Stomach smooth muscle (tissue), 2 donors: ENCODE results near the gene GSC2.

Experiments used
- H3K27ac ChIP-seq: one replicate; pipeline ENCODE4 v1.7.0; 2013; ENCODE audit warnings: mild to moderate bottlenecking, low read length, inconsistent platforms
- H3K27me3 ChIP-seq, 2 donors: one replicate each; pipeline ENCODE4 v1.7.0; 2013; ENCODE audit warnings: low read length in 2 of 2; ENCODE audit not compliant: insufficient read depth in 2 of 2, control insufficient read depth in 1 of 2
- H3K36me3 ChIP-seq, 2 donors: one replicate each; pipeline ENCODE4 v1.7.0; 2013; ENCODE audit warnings: low read length in 2 of 2; ENCODE audit not compliant: control insufficient read depth in 2 of 2, insufficient read depth in 2 of 2
- H3K4me1 ChIP-seq: one replicate; pipeline ENCODE4 v1.7.0; 2013; ENCODE audit warnings: low read length; ENCODE audit not compliant: control insufficient read depth, insufficient read depth
- H3K4me3 ChIP-seq, 2 donors: one replicate each; pipeline ENCODE4 v1.7.0; 2013; ENCODE audit warnings: low read length in 2 of 2
- H3K9ac ChIP-seq, 2 donors: one replicate each; pipeline ENCODE4 v1.7.0; 2013; ENCODE audit warnings: low read length in 2 of 2, mild to moderate bottlenecking in 1 of 2
- H3K9me3 ChIP-seq, 2 donors: one replicate each; pipeline ENCODE4 v1.7.0; 2013; ENCODE audit warnings: low read length in 2 of 2; ENCODE audit not compliant: control insufficient read depth in 2 of 2
- donor health status: healthy.
- donor health status: Pancreatic carcinoma.

GSC2 gene

GRCh38 chr22:19176732-19177131 is 26.6 kb upstream of the GSC2 start:
- Histone ChIP-seq H3K27me3 (no peaks in the 10 kb centered on the region), H3K4me1 (peaks cover 47% of the 10 kb centered on the region), H3K27ac (no peak overlapping the region), H3K36me3 (no peaks in the 10 kb centered on the region), H3K9me3 (no peaks in the 10 kb centered on the region), H3K9ac (no peak overlapping the region), H3K4me3 (peak overlapping the region in 1 of 2 donors; percentile 78)

DNA sequence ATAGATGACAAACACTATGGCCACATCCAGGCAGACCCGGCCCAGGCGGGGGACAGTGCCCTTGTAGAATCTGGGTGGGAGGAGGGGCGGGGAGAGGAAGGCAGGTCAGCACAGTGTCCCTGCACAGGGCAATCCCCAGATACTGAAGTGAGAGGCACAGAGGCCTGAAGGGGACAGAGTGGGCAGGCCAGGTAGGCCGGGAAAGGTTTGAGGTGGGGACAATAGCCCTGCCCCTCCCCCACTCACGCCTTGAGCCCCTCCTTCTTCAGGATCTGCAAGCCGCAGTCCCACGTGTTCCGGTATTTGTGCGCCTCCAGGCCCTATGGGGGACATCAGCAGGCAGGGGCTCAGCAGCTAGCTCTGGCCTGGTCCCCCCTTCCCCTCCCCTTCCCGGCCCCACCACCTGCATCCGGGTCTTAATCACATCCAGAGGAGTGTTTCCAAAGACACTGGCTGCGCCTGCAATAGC is 26.1 kb upstream of the GSC2 start:
- Histone ChIP-seq H3K4me3 (no peak overlapping the region), H3K27me3 (no peaks in the 10 kb centered on the region), H3K27ac (no peak overlapping the region), H3K36me3 (no peaks in the 10 kb centered on the region), H3K9me3 (no peaks in the 10 kb centered on the region), H3K4me1 (peaks cover 47% of the 10 kb centered on the region), H3K9ac (no peak overlapping the region)

GRCh38 chr22:19175602-19176174 is 25.6 kb upstream of the GSC2 start:
- H3K36me3 ChIP-seq = no peaks in the 10 kb centered on the region
- no peak overlapping the region for H3K27ac ChIP-seq
- H3K9me3 ChIP-seq = no peaks in the 10 kb centered on the region
- peaks cover 51% of the 10 kb centered on the region for H3K4me1 ChIP-seq
- H3K9ac ChIP-seq = no peak overlapping the region
- no peak overlapping the region for H3K4me3 ChIP-seq
- no peaks in the 10 kb centered on the region for H3K27me3 ChIP-seq

DNA sequence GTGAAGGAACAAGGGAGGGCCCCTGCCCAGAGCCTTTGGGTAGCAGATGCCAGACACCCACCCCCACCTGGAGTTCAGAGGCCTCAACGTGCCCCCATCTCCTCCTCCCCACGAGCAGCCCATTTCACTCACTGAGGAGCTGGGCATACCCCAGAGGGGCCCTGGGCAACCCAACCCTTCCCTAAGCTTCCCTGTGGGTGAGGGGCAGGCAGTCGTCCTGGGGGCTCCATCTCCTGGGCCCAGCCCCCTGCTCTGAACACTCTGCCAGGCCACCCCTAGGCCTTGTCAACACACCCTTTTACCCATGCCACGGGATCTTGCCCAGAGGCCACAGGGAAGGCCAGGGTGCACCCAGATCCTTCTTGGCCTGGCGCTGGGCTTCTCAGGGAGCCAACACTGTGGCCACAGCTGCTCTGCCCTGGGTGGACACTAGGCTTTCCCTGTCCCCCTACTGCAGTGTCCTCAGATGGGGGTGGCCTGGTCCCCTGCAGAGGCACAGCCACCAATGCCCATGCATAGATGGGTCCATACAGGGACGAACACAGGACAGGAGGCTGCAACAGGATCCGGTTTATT is 25.0 kb upstream of the GSC2 start:
- Histone ChIP-seq H3K27me3 (no peaks in the 10 kb centered on the region), H3K36me3 (no peaks in the 10 kb centered on the region), H3K9ac (no peak overlapping the region), H3K4me1 (peaks cover 57% of the 10 kb centered on the region), H3K9me3 (no peaks in the 10 kb centered on the region), H3K27ac (no peak overlapping the region), H3K4me3 (no peak overlapping the region)

- Histone ChIP-seq H3K4me1 (peaks cover 63% of the 10 kb centered on the region), H3K9me3 (no peaks in the 10 kb centered on the region), H3K36me3 (no peaks in the 10 kb centered on the region), H3K27me3 (peaks cover 0 to 4% of the 10 kb centered on the region in 2 donors), H3K4me3 (no peak overlapping the region), H3K27ac (no peak overlapping the region), H3K9ac (peak overlapping the region in 1 of 2 donors; percentile 21)
These were observed 24.3 kb upstream of the GSC2 start for GRCh38 chr22:19174106-19175025.

DNA sequence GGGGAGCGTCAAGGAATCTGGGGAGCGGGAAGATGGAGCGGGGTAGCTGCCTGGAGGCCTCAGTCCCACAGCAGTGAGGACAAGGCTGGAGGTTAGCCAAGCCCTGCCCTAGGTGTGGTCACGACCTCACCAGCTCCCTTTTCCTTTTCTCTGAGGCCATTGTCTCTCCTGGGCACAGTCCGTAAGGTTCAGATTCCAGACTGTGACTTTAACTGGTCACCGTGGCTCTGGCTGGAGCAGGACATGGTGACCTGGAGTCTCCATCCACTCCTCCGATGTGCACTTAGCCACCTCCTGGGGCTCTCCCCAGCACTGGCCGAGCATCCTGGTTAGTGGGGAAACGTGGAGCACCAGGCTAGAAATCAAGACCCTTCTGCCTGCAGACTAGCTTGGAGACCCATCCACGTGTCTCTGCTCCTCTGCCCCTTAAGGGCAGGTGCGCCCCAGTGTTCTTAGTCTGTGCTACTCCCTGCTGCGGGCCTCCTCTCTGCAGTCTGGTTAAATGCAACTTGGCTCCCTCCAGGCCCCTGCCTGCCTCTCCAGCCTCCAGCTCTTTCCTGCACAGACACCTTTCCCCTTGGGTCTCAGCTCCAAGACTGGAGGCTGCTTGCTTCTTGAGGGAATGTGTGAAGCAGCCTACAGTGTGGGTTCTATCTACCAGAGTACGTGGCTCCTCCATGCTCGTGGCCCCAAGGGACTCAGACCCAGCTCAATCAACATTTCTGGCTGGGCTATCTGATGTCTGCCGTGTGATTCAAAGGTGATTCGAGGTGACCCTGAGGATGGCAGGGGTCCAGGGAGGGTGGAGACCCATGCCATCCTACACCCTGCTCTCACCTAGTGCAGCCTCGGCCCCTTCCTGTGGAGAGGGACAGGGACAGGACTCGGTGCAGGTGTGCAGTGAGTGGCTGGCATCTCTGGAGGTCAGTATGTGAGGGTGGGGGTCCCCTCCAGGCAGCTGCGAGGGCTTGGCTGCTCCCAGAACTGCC is 23.2 kb upstream of the GSC2 start:
- peaks cover 64% of the 10 kb centered on the region for H3K4me1 ChIP-seq
- peak overlapping the region in 1 of 2 donors; percentile 98 for H3K9ac ChIP-seq
- peak overlapping the region in 1 of 2 donors; percentile 94 for H3K4me3 ChIP-seq
- no peak overlapping the region for H3K27ac ChIP-seq
- H3K36me3 ChIP-seq = no peaks in the 10 kb centered on the region
- H3K27me3 ChIP-seq = peaks cover 7 to 14% of the 10 kb centered on the region in 2 donors
- H3K9me3 ChIP-seq = no peaks in the 10 kb centered on the region

DNA sequence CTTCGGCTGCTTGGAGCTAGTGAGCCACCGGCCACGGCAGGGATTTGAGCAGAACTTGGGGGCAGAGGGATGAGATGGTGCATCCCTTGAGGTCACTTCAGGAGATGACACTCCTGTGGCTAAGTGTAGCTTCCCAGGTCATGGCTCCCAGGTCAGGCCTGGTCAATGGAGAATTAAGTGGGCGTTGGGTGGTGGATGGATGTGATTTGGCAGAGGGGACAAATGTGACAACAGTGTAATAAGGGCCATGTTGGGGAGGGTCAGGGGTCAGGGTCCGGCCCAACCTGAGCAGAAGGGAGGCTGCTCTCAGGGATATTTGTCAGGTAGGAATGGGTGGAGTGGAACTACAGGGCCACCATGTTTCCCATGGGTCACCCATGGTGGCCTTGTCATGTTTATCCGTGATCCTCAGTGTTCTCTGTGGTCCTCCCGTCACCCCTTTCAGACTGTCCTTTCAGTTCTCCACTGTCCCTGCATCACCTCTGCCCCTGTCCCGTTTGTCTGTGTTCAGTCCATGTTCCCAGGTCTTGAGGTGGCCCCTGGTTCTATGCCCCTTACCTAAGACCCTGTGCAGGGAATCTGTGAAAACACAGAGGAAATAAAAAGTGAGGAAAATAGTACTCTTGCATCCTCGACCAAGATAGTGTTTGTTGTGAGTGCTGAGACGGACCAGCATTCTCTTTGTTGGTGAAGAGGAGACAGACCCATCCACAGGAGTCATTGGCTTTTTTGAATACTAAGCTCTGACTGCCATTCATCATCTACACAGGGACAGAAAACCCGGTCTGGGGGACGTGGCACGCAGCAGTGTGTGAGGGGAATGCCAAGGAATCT is 22.3 kb upstream of the GSC2 start:
- H3K27ac ChIP-seq = peak overlapping the region; percentile 91
- peak overlapping the region; percentile 90 to 94 for H3K4me3 ChIP-seq
- peak overlapping the region; percentile 97 to 98 for H3K9ac ChIP-seq
- H3K9me3 ChIP-seq = no peaks in the 10 kb centered on the region
- H3K36me3 ChIP-seq = no peaks in the 10 kb centered on the region
- H3K27me3 ChIP-seq = peaks cover 15 to 20% of the 10 kb centered on the region in 2 donors
- peaks cover 59% of the 10 kb centered on the region for H3K4me1 ChIP-seq

DNA sequence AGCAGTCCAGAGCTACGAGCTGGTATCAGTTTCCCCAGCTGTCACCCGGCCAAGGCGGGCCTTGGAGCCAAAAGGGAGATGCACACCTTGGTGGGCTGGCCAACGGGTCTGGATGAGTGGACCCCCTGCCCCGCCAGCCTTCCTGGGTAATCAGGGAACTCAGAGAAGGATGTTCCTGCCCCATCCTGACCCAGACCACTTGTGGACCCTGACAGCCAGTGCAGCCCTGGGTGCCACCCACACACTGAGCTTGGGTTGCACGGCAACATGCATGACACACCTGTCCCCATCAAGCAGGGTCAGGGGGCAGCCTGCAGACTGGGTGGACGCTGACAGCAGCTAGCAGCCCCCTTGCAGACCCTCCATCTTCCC is 19.8 kb upstream of the GSC2 start:
- H3K9me3 ChIP-seq = no peaks in the 10 kb centered on the region
- no peaks in the 10 kb centered on the region for H3K36me3 ChIP-seq
- peak overlapping the region; percentile 36 to 49 for H3K9ac ChIP-seq
- no peak overlapping the region for H3K27ac ChIP-seq
- H3K4me3 ChIP-seq = peak overlapping the region; percentile 28 to 62
- peaks cover 51% of the 10 kb centered on the region for H3K4me1 ChIP-seq
- peaks cover 23 to 25% of the 10 kb centered on the region in 2 donors for H3K27me3 ChIP-seq

GRCh38 chr22:19169002-19169946 is 19.2 kb upstream of the GSC2 start:
- no peaks in the 10 kb centered on the region for H3K36me3 ChIP-seq
- no peaks in the 10 kb centered on the region for H3K9me3 ChIP-seq
- H3K27me3 ChIP-seq = peaks cover 23 to 28% of the 10 kb centered on the region in 2 donors
- peak overlapping the region; percentile 28 to 62 for H3K4me3 ChIP-seq
- peak overlapping the region; percentile 36 to 49 for H3K9ac ChIP-seq
- peaks cover 46% of the 10 kb centered on the region for H3K4me1 ChIP-seq
- H3K27ac ChIP-seq = no peak overlapping the region
